ENCODE results near the gene SUPT4H1. TPM values are rescaled to one million over a fixed set of nuclear protein-coding genes. Genes with fewer than 3 reads are reported as not detected.

SUPT4H1 gene
- total RNA-seq, 1 donor from 2014 or later = 49.4 TPM

GRCh38 chr17:58323366-58324055 lies 28.5 kb downstream of the SUPT4H1 start:
- no peak for DNase-seq (ENCODE audit: low spot score)
- intact Hi-C loops (cut with DNase I) = no loop called here

DNA sequence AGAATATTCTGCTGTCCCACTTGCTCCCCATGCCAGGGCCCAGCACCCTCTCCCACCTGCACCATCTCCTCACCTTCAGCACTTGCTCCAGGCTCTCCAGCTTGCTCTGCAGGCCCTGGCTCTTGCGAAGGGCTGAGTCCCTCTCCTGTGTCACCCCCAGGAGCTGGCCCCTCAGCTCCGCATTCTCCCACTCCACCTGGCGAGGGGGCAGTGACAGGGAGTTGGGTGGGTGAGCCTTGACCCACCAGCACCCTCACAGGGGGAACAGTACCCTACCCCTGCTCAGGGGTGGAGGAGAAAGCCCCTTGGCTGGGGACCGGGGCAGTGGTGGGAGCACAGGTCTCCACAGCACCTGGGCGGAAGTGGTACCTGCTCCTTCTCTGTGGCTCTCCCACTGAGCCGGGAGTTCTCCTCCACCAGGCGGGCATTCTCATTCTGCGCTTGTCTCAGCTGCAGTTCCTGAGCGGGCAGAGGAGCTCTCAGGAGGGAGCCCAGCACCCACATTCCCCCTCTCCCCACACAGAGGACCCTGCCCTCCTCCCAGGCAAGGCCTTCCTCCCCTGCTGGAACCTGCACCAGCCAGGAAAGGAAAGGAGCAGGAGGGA lies 29.3 kb downstream of the SUPT4H1 start:
- intact Hi-C loops (cut with DNase I) = no loop called here
- no peak for DNase-seq (ENCODE audit: low spot score)

GRCh38 chr17:58321571-58322525 lies 30.2 kb downstream of the SUPT4H1 start:
- DNase-seq (ENCODE audit: low spot score) = no peak
- intact Hi-C loops (cut with DNase I) = no loop called here

GRCh38 chr17:58320570-58321323 lies 31.3 kb downstream of the SUPT4H1 start:
- DNase-seq (ENCODE audit: low spot score) = peak; percentile 69
- intact Hi-C loops (cut with DNase I) = no loop called here

DNA sequence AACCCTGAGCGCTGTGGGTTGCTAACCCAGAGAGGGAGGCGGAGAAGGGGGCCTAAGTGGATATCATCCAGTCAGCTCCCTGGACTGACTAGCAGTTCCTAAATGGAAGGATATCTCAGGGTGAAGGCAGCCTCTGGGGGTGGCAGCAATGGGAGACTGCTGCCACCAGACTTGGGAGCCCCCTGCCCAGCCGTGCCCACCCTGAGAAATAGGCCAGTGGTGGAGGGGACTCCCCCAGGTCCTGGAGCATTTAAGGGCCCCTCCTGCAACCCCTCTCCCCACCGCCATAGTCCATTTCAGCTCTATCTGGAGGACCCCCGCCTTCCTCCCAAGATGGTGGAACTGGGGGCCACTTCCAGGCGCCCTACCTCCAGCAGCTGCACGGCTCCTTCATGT lies 31.8 kb downstream of the SUPT4H1 start:
- intact Hi-C loops (cut with DNase I) = no loop called here
- no peak for DNase-seq (ENCODE audit: low spot score)

DNA sequence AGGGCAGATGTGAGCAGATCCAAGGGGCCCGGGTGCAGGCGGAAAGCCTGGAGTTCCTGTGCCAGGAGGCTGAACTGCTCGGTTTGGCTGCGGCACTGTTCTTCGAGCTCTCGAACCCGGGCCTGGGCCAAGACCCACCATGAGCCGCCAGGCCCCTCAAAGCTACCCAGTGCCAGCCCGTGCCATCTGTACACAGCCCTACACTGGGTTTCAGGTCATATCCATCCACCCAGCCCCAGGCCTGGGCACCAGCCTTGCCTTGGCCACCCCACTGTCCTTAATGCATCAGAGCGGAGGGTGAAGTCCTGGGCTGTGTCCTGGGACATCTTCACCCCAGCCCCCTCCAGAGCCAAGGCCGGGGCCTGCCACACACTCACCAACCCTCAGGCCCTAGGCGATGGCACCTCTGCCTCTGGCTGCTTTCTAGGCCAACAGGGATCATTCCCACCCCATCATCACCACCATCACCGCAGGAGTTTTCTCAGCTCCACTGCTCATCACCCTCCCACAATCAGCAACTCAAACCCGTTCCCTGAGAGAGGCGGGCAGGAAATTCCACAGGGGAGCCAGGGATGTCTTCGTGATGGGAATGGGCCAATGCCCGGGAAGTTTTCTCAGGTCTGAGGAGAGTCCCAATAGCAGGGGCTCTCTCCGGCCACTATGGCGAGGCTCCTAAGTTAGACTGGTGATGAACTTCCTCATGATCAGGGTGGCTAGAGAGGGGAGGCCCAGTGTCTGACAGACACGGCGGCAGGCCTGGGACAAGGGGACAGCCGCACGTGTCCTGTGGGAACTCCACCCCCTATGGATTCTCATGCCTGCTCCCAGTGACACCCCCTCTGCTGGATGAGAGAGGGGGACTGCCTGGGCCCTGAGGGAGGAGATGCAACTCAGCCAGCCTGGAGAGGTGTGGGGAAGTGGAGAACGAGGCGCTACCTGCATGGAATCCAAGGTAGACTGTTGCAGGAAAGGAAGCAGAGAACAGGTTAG lies 32.5 kb downstream of the SUPT4H1 start:
- intact Hi-C loops (cut with DNase I) = no loop called here
- DNase-seq (ENCODE audit: low spot score) = peak; percentile 69

GRCh38 chr17:58318627-58319172 lies 33.3 kb downstream of the SUPT4H1 start:
- peak; percentile 31 for DNase-seq (ENCODE audit: low spot score)
- intact Hi-C loops (cut with DNase I) = no loop called here

DNA sequence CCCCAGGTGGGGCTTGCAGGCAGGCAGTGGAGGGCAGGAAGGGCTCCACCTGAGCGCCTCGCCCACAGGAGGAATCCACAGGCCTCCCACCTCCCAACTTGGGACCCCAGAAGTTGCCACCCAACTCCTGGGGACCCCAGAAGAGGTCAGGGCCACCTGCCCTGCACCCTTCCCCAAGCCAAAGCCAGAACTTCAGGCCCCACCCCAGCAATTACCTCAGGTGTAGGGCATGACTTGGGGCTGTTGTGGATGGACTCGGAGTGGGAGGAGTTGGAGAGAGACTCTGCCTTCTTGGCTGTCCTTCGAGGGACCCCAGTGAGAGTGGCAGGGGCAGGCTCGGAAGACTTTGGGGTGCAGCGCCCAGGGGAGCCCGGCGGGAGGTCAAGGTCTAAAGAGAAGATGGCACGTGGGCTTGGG lies 33.9 kb downstream of the SUPT4H1 start:
- intact Hi-C loops (cut with DNase I) = no loop called here
- peak; percentile 59 for DNase-seq (ENCODE audit: low spot score)

GRCh38 chr17:58317421-58318064 lies 34.5 kb downstream of the SUPT4H1 start:
- peak; percentile 76 for DNase-seq (ENCODE audit: low spot score)
- intact Hi-C loops (cut with DNase I) = loop anchor here (1.0 kb wide), 1 partner anchor 130 kb away; no protein-coding TSS in a partner anchor

- peak; percentile 38 for DNase-seq (ENCODE audit: low spot score)
- intact Hi-C loops (cut with DNase I) = no loop called here
Observed at GRCh38 chr17:58316260-58316960, 35.6 kb downstream of the SUPT4H1 start.

DNA sequence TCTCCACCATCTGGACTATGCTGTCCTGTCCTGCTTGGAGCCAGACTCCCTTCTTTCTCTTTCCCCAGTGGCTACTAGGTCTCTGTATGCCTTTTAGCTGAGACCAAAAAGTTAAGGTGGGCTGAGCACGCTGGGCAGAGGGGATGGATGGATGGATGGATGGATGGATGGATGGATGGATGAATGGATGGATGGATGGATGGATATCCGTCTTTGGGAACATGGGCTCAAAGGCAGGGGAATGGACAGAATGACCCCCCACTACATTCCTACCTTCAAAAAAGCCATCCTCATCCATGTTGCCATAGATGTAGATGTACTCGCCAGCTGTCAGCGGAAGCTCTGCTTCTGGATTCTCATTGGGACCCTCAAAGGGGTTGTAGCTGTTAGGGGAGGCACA lies 36.3 kb downstream of the SUPT4H1 start:
- peak; percentile 27 for DNase-seq (ENCODE audit: low spot score)
- intact Hi-C loops (cut with DNase I) = no loop called here

GRCh38 chr17:58315281-58315711 lies 36.7 kb downstream of the SUPT4H1 start:
- intact Hi-C loops (cut with DNase I) = no loop called here
- DNase-seq (ENCODE audit: low spot score) = peak; percentile 33

DNA sequence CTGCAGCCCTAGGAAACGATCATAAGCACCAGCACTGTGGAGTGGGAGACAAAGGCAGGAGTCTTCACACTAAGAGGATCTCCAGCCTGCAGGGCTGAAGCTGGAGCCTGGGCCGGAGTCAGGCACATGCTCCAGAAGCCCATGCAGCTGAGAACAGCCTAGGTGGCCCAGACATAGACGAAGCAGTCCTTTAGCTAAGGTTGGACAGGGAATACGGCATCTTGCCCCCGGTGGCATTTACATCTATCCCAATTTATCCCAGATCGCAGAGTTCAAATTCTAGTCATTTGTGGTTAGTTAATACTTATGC lies 37.3 kb downstream of the SUPT4H1 start:
- DNase-seq (ENCODE audit: low spot score) = no peak
- intact Hi-C loops (cut with DNase I) = no loop called here

DNA sequence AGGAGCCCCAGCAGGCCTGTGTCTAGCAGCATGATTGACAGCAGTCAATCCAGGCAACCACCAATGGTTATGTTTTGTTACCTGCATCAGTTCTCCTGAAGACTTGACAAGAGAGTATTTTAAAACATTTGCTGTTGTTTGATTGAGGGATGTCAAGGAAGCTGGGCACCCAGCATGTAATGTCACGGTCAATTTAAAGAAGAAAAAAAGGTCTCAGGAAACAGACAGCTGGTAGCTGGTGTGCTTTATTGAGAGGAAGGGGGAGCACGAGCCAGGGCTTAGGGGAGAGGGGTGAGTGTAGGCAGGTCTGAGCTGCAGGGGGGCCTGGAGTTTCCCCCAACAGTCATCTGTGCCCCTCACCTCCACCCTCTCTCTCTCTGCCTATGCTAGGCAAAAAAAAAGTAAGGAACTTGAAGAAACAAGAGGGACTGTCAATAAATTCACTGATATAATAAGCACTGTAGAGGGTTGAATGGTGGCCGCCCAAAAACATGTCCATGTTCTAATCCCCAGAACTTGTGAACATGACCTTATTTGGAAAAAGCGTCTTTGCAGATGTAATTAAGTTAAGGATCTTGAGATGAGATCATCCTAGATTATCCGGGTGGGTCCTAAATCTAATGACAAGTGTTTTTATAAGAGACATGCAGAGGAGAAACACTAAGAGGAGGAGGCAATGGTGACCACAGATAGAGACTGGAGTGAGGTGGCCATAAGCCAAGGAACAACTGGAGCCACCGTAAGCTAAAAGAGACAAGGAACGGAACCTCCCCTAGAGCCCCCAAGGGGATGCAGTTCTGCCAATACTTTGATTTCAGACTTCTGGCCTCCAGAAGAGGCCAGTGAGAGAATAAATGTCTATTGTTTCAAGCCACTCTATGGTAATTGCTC lies 37.9 kb downstream of the SUPT4H1 start:
- intact Hi-C loops (cut with DNase I) = no loop called here
- no peak for DNase-seq (ENCODE audit: low spot score)

- DNase-seq (ENCODE audit: low spot score) = no peak
- intact Hi-C loops (cut with DNase I) = no loop called here
Observed at GRCh38 chr17:58312829-58313228, 39.2 kb downstream of the SUPT4H1 start.

DNA sequence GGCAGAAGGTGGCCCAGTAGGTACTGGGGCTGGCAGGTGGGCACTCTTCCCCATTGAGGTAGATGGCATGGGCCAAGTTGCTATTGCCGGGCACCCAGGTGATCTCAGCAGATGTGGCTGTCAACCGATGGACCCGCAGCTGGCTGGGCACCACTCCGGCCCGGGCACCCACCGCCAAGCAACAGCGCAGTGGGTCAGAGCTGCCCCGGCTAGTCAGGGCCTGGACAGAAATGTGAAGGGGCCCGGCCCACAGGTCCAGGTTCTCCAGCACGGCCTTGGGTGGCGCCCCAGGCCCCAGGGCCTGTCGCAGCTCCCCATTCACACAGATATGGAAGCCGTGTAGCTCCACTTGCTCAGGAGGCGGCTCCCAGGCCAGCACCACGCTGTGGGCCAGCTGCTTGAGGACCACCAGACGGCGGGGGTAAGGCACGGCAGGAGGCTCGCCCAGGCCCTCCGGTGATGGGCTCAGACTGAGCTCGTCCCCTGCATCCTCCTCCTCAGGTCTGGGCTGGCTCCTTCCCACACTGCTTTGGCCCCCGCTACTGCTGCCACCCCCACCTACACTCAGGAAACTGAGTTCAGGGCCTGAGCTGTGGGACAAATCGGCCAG lies 39.9 kb downstream of the SUPT4H1 start:
- DNase-seq (ENCODE audit: low spot score) = peak; percentile 51
- intact Hi-C loops (cut with DNase I) = no loop called here

All from cardiac septum (tissue), 1 donor.